ENCODE measurements around the gene PTK7.
A peak's percentile ranks its signal among the peaks of the same experiment; 100 is the strongest.

The PTK7 gene

GRCh38 chr6:43146709-43147688 lies 70.9 kb downstream of the PTK7 start:
- no peak for DNase-seq (ENCODE audit: low read depth)

DNA sequence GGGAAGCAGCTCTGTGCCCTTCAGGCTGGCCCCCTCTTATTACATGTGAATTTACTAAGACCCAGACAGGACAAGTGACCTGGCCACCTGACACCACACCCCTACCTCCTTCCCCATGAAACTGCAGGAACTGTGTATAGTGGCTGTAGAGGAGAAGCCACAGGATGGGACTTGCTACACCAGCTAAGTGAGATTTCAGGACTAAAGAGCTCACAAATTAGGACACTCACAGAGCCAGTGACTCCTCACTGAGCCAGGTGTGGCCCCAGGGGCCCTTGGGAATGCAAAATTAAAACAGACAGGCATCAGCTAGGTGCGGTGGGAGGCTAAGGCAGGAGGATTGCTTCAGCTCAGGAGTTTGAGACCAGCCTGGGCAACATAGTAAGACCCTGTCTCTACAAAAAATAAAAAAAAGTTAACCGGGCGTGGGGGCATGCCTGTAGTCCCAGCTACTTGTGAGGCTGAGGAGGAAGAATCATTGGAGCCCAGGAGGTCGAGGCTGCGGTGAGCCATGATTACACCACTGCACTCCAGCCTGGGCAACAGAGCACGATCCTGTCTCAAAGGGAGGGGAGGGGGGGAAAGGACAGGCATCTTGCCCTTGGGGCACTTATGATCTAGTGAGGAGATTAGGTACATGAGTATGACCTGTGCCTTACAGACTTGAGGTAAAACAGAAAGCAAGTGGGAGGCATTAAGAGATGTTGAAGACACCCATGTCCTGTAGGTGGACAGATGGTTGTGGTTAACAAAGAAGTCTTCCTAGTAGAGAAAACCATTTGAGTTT lies 71.8 kb downstream of the PTK7 start:
- no peak for DNase-seq (ENCODE audit: low read depth)

- DNase-seq (ENCODE audit: low read depth), result no peak
These were observed 73.2 kb downstream of the PTK7 start for GRCh38 chr6:43149265-43149664.

DNA sequence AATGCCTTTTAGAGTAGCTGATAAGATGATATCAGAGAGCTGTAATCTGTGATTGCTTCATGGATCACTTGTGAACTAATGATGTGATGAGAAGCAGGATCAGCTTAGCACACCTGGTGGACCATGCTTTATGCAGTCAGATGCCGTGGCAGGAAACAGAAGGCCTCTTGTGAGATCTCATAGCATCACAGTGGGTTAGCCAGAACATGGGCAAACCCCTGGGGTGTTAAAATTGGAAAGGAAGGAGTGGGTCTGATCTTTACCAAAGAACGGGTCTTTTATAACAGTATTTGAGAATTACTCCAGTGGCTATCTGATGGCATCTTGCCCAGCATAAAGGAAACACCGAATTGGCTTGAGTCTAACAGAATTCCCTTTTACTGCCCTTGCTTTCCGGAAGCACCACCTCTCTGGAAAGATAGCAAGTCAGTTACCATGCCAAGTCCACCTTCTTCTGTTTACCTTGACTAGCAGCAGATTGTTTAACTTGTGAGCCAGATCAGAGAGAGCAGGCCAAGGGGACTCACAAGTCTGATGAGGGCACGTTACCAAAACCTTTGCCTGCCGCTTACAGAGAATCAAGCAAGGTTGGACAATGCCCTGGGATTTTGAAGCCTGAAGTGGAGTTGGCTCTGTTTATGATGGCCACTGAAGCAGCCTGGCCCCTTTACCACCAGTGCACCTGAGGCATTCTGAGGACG lies 74.1 kb downstream of the PTK7 start:
- no peak for DNase-seq (ENCODE audit: low read depth)

DNA sequence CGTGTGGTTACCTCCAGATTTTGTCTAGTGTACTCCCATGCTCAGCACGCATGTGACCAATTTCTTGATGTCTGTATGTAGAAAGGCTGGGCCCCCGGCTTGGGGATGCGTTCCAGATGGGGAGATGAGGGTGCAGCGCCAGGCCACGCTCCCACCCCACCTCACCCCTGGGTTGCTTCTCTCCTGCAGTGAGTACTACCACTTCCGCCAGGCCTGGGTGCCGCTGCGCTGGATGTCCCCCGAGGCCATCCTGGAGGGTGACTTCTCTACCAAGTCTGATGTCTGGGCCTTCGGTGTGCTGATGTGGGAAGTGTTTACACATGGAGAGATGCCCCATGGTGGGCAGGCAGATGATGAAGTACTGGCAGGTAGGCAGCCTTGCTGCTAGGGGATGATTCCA lies 83.5 kb downstream of the PTK7 start:
- DNase-seq (ENCODE audit: low read depth), result no peak

- DNase-seq (ENCODE audit: low read depth), result no peak
These were observed 87.8 kb downstream of the PTK7 start for GRCh38 chr6:43163899-43164298.

GRCh38 chr6:43170417-43170930 lies 94.4 kb downstream of the PTK7 start:
- DNase-seq (ENCODE audit: low read depth), result peak; percentile 21

DNA sequence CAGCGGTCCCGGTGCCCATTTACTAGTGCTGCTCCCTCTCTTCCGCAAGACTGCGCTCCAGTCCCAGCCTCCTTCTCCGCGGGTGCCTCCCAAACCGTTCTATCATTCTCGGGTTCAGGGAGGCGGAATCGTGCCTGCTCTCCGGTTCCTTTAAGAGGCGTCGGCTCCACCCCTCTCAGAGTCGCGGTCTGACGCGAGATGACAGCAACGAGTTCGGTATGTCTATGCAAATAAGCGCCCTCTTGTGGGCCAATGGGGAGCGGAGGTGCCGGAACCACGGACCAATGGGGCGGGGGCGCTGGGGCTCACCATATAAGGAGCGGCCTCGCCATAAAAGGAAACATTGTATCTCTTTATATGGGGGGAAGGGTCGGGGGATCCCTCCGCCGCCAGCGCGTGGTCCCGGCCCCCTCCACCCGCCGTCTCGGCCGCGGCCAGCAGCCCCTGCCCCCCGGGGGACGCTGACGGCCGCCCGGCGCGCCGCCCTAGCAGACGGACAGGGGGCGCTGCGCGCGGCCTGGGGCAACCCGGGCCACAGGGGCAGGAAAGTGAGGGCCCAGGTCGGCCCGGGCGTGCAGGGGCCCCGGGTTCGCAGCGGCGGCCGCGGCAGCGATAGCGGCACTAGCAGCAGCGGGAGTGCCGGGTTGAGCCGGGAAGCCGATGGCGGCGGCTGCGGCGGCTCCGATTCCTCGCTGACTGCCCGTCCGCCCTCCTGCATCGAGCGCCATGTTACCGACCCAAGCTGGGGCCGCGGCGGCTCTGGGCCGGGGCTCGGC lies 95.0 kb downstream of the PTK7 start, which contains the start of gene SRF:
SRF (plus strand) TSS at position 339 of the 776 bp plus-strand sequence; CDS start at position 727, 388 bp downstream.
- peak; percentile 99 for DNase-seq (ENCODE audit: low read depth)

DNA sequence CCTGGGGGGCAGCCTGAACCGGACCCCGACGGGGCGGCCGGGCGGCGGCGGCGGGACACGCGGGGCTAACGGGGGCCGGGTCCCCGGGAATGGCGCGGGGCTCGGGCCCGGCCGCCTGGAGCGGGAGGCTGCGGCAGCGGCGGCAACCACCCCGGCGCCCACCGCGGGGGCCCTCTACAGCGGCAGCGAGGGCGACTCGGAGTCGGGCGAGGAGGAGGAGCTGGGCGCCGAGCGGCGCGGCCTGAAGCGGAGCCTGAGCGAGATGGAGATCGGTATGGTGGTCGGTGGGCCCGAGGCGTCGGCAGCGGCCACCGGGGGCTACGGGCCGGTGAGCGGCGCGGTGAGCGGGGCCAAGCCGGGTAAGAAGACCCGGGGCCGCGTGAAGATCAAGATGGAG lies 95.6 kb downstream of the PTK7 start:
- DNase-seq (ENCODE audit: low read depth), result no peak

- no peak for DNase-seq (ENCODE audit: low read depth)
These were observed 96.2 kb downstream of the PTK7 start for GRCh38 chr6:43172104-43173007.

DNA sequence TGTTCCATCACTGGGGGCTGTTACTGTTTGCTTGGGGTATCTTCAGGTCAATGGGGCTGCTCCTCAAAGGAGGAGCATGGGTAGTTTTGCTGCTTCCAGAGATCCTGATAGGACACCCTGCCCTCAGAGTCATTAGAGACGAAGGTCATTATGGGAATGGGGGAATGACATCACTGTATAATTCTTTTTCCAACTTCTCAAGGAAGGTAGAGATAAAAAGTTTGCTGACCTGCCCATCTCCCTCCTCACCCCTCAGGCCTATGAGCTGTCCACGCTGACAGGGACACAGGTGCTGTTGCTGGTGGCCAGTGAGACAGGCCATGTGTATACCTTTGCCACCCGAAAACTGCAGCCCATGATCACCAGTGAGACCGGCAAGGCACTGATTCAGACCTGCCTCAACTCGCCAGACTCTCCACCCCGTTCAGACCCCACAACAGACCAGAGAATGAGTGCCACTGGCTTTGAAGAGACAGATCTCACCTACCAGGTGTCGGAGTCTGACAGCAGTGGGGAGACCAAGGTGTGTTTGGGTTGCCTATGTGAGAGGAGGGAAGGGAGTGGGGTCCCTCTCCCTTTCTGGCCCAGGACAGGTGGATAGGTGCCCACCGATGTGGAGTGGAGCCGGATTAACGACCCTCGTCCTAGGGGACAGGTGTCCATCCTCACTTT lies 97.6 kb downstream of the PTK7 start:
- no peak for DNase-seq (ENCODE audit: low read depth)

DNA sequence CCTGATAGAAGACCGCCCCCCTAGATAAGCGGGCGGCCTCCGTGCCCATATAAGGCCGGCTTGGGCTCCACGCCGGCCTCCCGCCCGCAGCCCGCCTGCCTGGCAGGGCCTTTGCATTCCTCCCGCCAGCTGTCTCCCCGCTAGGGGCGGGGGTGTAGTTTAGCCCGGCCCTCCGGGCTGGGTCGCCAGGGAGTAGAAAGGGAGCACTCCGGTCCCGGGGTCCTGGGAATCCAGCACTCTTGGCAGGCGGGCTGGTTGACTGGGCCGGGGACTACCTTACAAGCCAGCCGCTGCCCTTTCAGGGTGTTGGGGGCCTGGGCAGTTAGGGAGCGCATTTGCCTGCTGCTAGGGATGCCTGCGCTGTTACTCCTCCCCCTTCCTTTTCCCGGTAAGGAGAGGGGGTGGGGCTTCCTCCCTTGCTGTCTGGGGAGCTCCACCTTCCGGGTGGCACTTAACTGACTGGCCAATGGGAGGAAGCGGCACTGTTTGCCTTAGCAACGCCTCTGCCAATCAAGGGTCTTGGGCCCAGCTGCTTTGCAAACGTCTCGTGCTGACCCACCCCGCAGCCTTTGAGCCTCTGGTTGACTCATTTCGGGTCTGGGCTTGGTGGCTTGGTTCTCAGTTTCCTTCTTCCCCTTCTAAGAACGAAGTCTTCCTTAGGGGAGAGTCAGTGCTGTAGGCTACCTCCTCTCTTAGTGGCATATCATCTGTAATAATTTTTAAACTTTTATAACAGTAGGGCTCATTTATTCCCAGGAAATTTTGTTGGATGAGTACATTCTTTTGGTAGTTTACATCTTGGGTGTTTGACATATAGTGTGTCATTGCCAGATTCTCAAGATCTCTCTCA lies 98.4 kb downstream of the PTK7 start:
- peak; percentile 99 for DNase-seq (ENCODE audit: low read depth)

GRCh38 chr6:43175676-43176422 lies 99.7 kb downstream of the PTK7 start:
- DNase-seq (ENCODE audit: low read depth), result no peak

DNA sequence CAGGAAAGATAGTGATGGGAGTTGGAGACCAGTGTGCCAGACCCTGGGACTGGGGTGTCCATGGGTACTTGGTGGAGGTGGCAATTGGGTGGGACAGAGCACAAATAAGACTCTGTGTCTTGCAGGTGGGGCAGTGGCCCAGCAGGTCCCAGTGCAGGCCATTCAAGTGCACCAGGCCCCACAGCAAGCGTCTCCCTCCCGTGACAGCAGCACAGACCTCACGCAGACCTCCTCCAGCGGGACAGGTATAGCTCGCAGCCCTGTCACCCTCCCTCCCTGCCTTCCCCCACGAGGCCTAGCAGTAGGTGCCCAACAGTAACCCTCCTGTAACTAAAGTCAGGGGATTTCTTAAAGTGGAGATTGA lies 100.3 kb downstream of the PTK7 start:
- DNase-seq (ENCODE audit: low read depth), result no peak

DNA sequence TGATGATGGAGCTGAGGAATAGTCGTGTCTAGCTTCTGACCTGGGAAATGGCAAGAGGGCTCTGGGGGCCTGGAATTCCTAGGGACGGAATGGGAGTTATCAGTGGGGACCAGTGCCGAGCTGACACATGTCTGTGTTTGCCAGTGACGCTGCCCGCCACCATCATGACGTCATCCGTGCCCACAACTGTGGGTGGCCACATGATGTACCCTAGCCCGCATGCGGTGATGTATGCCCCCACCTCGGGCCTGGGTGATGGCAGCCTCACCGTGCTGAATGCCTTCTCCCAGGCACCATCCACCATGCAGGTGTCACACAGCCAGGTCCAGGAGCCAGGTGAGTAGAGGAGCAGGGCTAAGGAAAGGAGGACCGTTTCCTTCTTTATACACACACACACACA lies 102.0 kb downstream of the PTK7 start:
- DNase-seq (ENCODE audit: low read depth), result no peak

GRCh38 chr6:43178951-43179830 lies 103.1 kb downstream of the PTK7 start:
- DNase-seq (ENCODE audit: low read depth), result no peak

DNA sequence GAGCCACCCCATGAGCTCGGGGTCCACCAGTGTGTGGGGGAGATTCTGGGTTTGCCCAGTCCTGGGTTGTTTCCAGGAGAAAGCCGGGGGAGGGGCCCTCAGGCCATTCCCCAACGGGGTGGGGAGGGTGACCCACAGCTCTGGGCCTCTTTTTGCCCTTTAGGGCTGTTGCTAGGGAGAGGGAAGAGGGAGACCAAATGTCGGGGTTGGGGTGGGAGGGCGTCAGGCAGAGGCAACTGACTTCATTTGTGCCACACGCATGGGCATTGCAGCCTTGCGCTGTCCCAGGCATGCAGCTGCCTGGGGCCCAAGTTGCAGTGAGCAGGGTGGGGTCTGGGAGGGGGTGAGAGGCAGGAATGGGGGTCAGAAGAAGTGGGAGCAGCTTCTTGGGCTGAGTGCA lies 103.9 kb downstream of the PTK7 start:
- no peak for DNase-seq (ENCODE audit: low read depth)

Measured in fibroblast of gingiva (primary cell).